Neural crest cell (in vitro differentiated cells): ENCODE results near the gene COL8A1. TPM values are rescaled to one million over a fixed set of nuclear protein-coding genes. Genes with fewer than 3 reads are reported as not detected.

Experiments used
- DNase-seq: peaks from one replicate; pipeline ENCODE4 v3.0.0; 2021; ENCODE audit warnings: low read depth, mixed read lengths, low spot score
- H3K27ac Mint-ChIP-seq: one replicate; pipeline ENCODE4 v1.8.0; 2021; ENCODE audit warnings: mild to moderate bottlenecking, mixed read lengths; ENCODE audit not compliant: unreplicated experiment
- H3K27me3 Mint-ChIP-seq: 2 replicates; pipeline ENCODE4 v1.8.0; 2021; ENCODE audit warnings: low read depth, mild to moderate bottlenecking, mixed read lengths
- H3K36me3 Mint-ChIP-seq: 2 replicates; pipeline ENCODE4 v1.8.0; 2021; ENCODE audit warnings: low read depth, mild to moderate bottlenecking, mixed read lengths
- H3K4me1 Mint-ChIP-seq: 2 replicates; pipeline ENCODE4 v1.8.0; 2021; ENCODE audit warnings: mixed read lengths
- H3K4me3 Mint-ChIP-seq: one replicate; pipeline ENCODE4 v1.8.0; 2021; ENCODE audit warnings: mild to moderate bottlenecking, mixed read lengths
- H3K9me3 Mint-ChIP-seq: 2 replicates; pipeline ENCODE4 v1.8.0; 2021; ENCODE audit warnings: mixed read lengths
- total RNA-seq: library from RNA; stranded (reverse); gene quantifications from 2 replicates; pipeline ENCODE4 v1.2.1, GENCODE V29; 2021
- TF ChIP-seq, protein P1 (sequence below): fragments of 200-600 bp; sonication (generic); conservative IDR thresholded peaks from 2 replicates; pipeline ENCODE4 v1.5.0; 2021; ENCODE audit warnings: antibody characterized with exemption, mild to moderate bottlenecking

COL8A1 gene
- total RNA-seq, 1 donor from 2014 or later: 0.28 TPM

DNA sequence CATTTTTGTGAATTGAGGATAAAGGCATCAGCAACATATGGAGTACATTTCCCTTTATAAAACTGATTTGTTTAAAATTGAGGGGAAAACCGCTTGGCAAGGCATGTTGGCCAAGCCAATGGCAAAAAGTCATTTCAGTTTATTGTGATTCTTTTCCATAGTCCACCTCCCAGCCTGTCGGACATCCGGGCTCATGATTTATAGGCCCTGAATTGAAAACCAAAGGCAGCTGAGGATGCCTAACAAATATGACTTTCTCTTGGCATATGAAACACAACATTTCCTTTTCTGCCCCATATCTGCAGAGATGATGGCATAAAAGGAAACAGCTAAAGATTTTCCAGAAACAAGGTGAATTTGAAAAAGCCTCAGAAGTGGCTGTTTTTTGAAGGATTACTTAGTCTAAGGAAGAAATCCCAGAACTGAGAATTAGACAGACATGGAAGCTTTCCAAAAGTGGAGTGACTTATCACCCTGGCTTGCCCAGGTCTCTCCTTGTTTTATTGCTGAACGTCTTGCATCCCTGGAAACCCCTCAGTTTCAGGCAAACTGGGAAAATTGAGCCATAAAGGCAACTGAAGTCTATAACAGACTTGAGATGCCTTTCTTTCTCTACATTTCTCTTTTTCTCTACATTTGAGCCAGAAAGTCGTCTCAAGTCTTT lies 74.0 kb downstream of the COL8A1 start:
- Mint-ChIP-seq H3K4me1 (peaks cover 6% of the 10 kb centered on the region), H3K27ac (no peak overlapping the region)

DNA sequence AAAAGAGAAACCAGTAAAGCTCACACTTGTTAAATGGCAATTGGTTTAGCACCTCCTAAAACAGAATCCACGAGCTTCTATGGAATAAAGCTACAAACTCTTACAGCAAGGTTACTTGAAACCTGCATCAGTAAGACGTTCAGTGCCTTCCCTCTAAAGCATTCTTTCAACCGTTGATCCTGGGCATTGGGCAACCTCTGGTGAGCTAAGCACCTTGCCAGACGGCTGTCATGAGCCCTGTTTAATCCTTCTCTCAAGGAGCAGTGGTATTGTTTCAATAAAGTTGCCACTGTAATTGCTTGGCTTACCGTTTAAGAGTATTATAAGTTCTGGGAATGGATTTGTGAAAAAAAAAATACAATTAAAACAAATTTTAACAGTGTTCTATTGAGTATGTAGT lies 75.0 kb downstream of the COL8A1 start:
- H3K4me3 Mint-ChIP-seq: no peak overlapping the region
- no peak overlapping the region for H3K27ac Mint-ChIP-seq
- TF ChIP-seq, protein P1, sequence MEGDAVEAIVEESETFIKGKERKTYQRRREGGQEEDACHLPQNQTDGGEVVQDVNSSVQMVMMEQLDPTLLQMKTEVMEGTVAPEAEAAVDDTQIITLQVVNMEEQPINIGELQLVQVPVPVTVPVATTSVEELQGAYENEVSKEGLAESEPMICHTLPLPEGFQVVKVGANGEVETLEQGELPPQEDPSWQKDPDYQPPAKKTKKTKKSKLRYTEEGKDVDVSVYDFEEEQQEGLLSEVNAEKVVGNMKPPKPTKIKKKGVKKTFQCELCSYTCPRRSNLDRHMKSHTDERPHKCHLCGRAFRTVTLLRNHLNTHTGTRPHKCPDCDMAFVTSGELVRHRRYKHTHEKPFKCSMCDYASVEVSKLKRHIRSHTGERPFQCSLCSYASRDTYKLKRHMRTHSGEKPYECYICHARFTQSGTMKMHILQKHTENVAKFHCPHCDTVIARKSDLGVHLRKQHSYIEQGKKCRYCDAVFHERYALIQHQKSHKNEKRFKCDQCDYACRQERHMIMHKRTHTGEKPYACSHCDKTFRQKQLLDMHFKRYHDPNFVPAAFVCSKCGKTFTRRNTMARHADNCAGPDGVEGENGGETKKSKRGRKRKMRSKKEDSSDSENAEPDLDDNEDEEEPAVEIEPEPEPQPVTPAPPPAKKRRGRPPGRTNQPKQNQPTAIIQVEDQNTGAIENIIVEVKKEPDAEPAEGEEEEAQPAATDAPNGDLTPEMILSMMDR: no peak
- DNase-seq: no peak
- H3K4me1 Mint-ChIP-seq: peaks cover 6% of the 10 kb centered on the region
- H3K9me3 Mint-ChIP-seq: no peaks in the 10 kb centered on the region
- peaks cover 17% of the 10 kb centered on the region for H3K27me3 Mint-ChIP-seq
- no peaks in the 10 kb centered on the region for H3K36me3 Mint-ChIP-seq

More for the DNA sequence above, 74.0 kb downstream of the COL8A1 start:
- TF ChIP-seq, protein P1: no peak
- H3K9me3 Mint-ChIP-seq: no peaks in the 10 kb centered on the region
- no peak overlapping the region for H3K4me3 Mint-ChIP-seq
- peaks cover 13% of the 10 kb centered on the region for H3K27me3 Mint-ChIP-seq
- DNase-seq: no peak
- no peaks in the 10 kb centered on the region for H3K36me3 Mint-ChIP-seq

DNA sequence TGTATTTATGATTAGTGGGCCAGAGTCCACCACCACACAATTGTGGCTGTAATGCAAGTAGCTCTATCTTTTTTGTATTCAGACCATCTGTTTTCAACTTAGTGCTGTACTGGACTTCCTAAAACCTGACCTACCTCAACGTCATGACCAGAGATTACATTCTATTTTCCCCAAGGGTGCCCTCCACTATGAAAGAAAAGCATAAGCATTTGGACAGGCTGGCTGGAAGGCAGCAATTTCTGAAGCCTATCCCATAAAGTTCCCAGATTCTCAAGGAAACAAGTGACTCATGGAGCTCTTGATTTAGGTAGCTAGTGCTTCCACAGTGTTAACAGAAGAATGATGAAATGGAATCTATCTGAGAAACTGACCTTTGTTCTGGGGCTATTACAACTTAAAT lies 75.8 kb downstream of the COL8A1 start:
- Mint-ChIP-seq H3K4me1 (peaks cover 6% of the 10 kb centered on the region), H3K4me3 (no peak overlapping the region), H3K27ac (no peak overlapping the region), H3K36me3 (no peaks in the 10 kb centered on the region), H3K9me3 (no peaks in the 10 kb centered on the region), H3K27me3 (peaks cover 18% of the 10 kb centered on the region)
- DNase-seq: no peak
- TF ChIP-seq, protein P1: no peak

DNA sequence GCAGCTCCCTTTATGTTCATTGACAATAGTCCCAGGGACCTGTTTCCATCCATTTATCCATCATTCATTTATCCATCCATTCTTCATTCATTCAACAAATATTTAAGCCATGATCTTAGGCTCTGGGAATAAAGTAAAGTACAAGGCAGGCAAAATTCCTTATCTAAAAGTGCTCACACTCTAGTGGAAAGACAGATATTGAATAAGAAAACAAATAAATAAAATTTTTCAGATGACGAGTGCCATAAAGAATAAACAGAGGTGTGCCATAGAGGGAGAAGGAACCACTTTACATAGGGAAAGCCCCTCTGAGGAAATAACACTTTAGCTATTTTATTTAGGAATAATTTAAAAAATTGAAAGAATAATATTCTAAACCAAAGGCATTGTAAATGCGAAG lies 76.2 kb downstream of the COL8A1 start:
- Mint-ChIP-seq H3K27me3 (peaks cover 22% of the 10 kb centered on the region), H3K9me3 (no peaks in the 10 kb centered on the region), H3K36me3 (no peaks in the 10 kb centered on the region), H3K4me3 (no peak overlapping the region), H3K4me1 (peaks cover 6% of the 10 kb centered on the region), H3K27ac (no peak overlapping the region)
- TF ChIP-seq, protein P1: no peak
- DNase-seq: no peak

GRCh38 chr3:99716463-99716995 lies 78.1 kb downstream of the COL8A1 start:
- H3K4me1 Mint-ChIP-seq: peaks cover 6% of the 10 kb centered on the region
- DNase-seq: no peak
- no peaks in the 10 kb centered on the region for H3K36me3 Mint-ChIP-seq
- H3K9me3 Mint-ChIP-seq: no peaks in the 10 kb centered on the region
- H3K27ac Mint-ChIP-seq: no peak overlapping the region
- H3K4me3 Mint-ChIP-seq: no peak overlapping the region
- peaks cover 34% of the 10 kb centered on the region for H3K27me3 Mint-ChIP-seq
- TF ChIP-seq, protein P1: no peak
